Uterus (tissue), 4 donors: ENCODE results near the gene PHLPP1. TPM values are rescaled to one million over a fixed set of nuclear protein-coding genes. Genes with fewer than 3 reads are reported as not detected.

Experiments used
- DNase-seq, 2 donors: peaks; one replicate each; pipeline ENCODE4 v3.0.0-alpha.2; 2019 to 2020
- H3K27ac ChIP-seq, 2 donors: fragments of 200-600 bp; sonication (generic); 1 replicate in 1 of 2; 2 replicates in 1 of 2; pipeline ENCODE4 v1.5.1; 2016 to 2018
- H3K27me3 ChIP-seq, 2 donors: fragments of 200-600 bp; sonication (generic); one replicate each; pipeline ENCODE4 v1.5.1; 2018 to 2019; ENCODE audit warnings: control low read depth in 1 of 2
- H3K36me3 ChIP-seq, 2 donors: fragments of 200-600 bp; sonication (generic); one replicate each; pipeline ENCODE4 v1.5.1; 2019; ENCODE audit warnings: control low read depth in 1 of 2
- H3K4me1 ChIP-seq, 2 donors: fragments of 200-600 bp; sonication (generic); one replicate each; pipeline ENCODE4 v1.5.1; 2018 to 2019; ENCODE audit warnings: control low read depth in 1 of 2
- H3K4me3 ChIP-seq, 2 donors: fragments of 200-600 bp; sonication (generic); 1 replicate in 1 of 2; 2 replicates in 1 of 2; pipeline ENCODE4 v1.5.1; 2018 to 2019; ENCODE audit warnings: mild to moderate bottlenecking in 1 of 2
- H3K9me3 ChIP-seq, 2 donors: fragments of 200-600 bp; sonication (generic); one replicate each; pipeline ENCODE4 v1.5.1; 2019; ENCODE audit warnings: control low read depth in 1 of 2
- CTCF ChIP-seq, 4 experiments: fragments of 200-600 bp in 2 of 4; fragments of 450-650 bp in 2 of 4; sonication (generic) in 2 of 4; IDR thresholded peaks; one replicate each; pipeline ENCODE4 v1.5.1; 2016 to 2019; ENCODE audit warnings: antibody characterized with exemption in 4 of 4, mild to moderate bottlenecking in 2 of 4, moderate library complexity in 1 of 4
- POLR2A ChIP-seq, 2 donors: fragments of 450-650 bp; IDR thresholded peaks; one replicate each; pipeline ENCODE4 v1.6.1; 2016; ENCODE audit warnings: antibody characterized with exemption in 2 of 2, mild to moderate bottlenecking in 1 of 2, moderate library complexity in 1 of 2
- intact Hi-C: fragments of 100-400 bp; cut with DNase I; formaldehyde crosslinking; loops from one replicate; pipeline ENCODE4 v1.15.1; 2023; ENCODE audit warnings: low total_unique reads
- total RNA-seq, 4 donors: library from RNA; depleted of rRNA in 3 of 4; stranded (reverse); fragments of >200 nt in 3 of 4; gene quantifications; one replicate each; pipeline versions ENCODE4 v1.1.0 to v1.2.4, GENCODE V29; 2014 to 2023
- donor health status: DM: yes; HTN: yes; CAD: no.

PHLPP1 gene
- total RNA-seq, 4 donors from 2014 or later = 10.6 to 32.4 (median 14.1) TPM

GRCh38 chr18:62682371-62682770 is 33.0 kb upstream of the PHLPP1 start:
- DNase-seq = no peak
- Histone ChIP-seq H3K27ac (no peak overlapping the region), H3K36me3 (no peaks in the 10 kb centered on the region), H3K4me3 (no peak overlapping the region), H3K27me3 (no peaks in the 10 kb centered on the region), H3K4me1 (no peaks in the 10 kb centered on the region), H3K9me3 (no peaks in the 10 kb centered on the region)
- TF ChIP-seq POLR2A (IDR thresholded peaks at IDR 0.05) (no peak), CTCF (IDR thresholded peaks at IDR 0.05) (no peak)
- intact Hi-C loops = no loop called here

- no peaks in the 10 kb centered on the region for H3K36me3 ChIP-seq
- no peak for TF ChIP-seq POLR2A (IDR thresholded peaks at IDR 0.05)
- no peaks in the 10 kb centered on the region for H3K9me3 ChIP-seq
- H3K27me3 ChIP-seq = no peaks in the 10 kb centered on the region
- no peaks in the 10 kb centered on the region for H3K4me1 ChIP-seq
- H3K4me3 ChIP-seq = no peak overlapping the region
- intact Hi-C loops = no loop called here
- no peak for DNase-seq
- no peak overlapping the region for H3K27ac ChIP-seq
Measured at GRCh38 chr18:62683935-62684334, 31.4 kb upstream of the PHLPP1 start.

- no peaks in the 10 kb centered on the region for H3K36me3 ChIP-seq
- no peak for TF ChIP-seq POLR2A (IDR thresholded peaks at IDR 0.05)
- no peak for TF ChIP-seq CTCF (IDR thresholded peaks at IDR 0.05)
- no peak overlapping the region for H3K4me3 ChIP-seq
- no peaks in the 10 kb centered on the region for H3K27me3 ChIP-seq
- no peaks in the 10 kb centered on the region for H3K9me3 ChIP-seq
- intact Hi-C loops = no loop called here
- no peak overlapping the region for H3K27ac ChIP-seq
- no peaks in the 10 kb centered on the region for H3K4me1 ChIP-seq
- no peak for DNase-seq
Measured at GRCh38 chr18:62688743-62689317, 26.5 kb upstream of the PHLPP1 start.

- TF ChIP-seq CTCF (IDR thresholded peaks at IDR 0.05) (no peak), POLR2A (IDR thresholded peaks at IDR 0.05) (no peak)
- Histone ChIP-seq H3K4me3 (no peak overlapping the region), H3K36me3 (no peaks in the 10 kb centered on the region), H3K9me3 (no peaks in the 10 kb centered on the region), H3K27ac (no peak overlapping the region), H3K27me3 (no peaks in the 10 kb centered on the region), H3K4me1 (no peaks in the 10 kb centered on the region)
- no peak for DNase-seq
- intact Hi-C loops = no loop called here
Measured at GRCh38 chr18:62690236-62690815, 25.0 kb upstream of the PHLPP1 start.

GRCh38 chr18:62693659-62694058 is 21.7 kb upstream of the PHLPP1 start:
- Histone ChIP-seq H3K27ac (no peak overlapping the region), H3K36me3 (no peaks in the 10 kb centered on the region), H3K4me1 (no peaks in the 10 kb centered on the region), H3K27me3 (no peaks in the 10 kb centered on the region), H3K9me3 (no peaks in the 10 kb centered on the region), H3K4me3 (no peak overlapping the region)
- TF ChIP-seq POLR2A (IDR thresholded peaks at IDR 0.05) (no peak), CTCF (IDR thresholded peaks at IDR 0.05) (no peak)
- intact Hi-C loops = no loop called here
- DNase-seq = no peak
